Eye (tissue), 1 donor: ENCODE measurements around the gene CBX8.
A peak's percentile ranks its signal among the peaks of the same experiment; 100 is the strongest.

Experiments
- DNase-seq: peaks from one replicate; pipeline ENCODE4 v3.0.0-alpha.2; 2015

Gene CBX8

GRCh38 chr17:79834565-79835469, 37.9 kb upstream of the CBX8 start:
- peak; percentile 69 for DNase-seq

GRCh38 chr17:79833744-79834564, 37.1 kb upstream of the CBX8 start:
- DNase-seq: no peak

- no peak for DNase-seq
Measured at GRCh38 chr17:79833110-79833450, 36.2 kb upstream of the CBX8 start.

GRCh38 chr17:79832218-79833109, 35.6 kb upstream of the CBX8 start:
- peak; percentile 74 for DNase-seq

- peak; percentile 80 for DNase-seq
Measured at GRCh38 chr17:79831265-79832217, 34.7 kb upstream of the CBX8 start.

- peak; percentile 7 for DNase-seq
Measured at GRCh38 chr17:79830763-79831264, 33.9 kb upstream of the CBX8 start.

- DNase-seq: peak; percentile 17
Measured at GRCh38 chr17:79830303-79830702, 33.4 kb upstream of the CBX8 start.

- DNase-seq: no peak
Measured at GRCh38 chr17:79829457-79829856, 32.6 kb upstream of the CBX8 start.

GRCh38 chr17:79829004-79829403, 32.1 kb upstream of the CBX8 start:
- DNase-seq: peak; percentile 3

GRCh38 chr17:79826841-79827578, 30.1 kb upstream of the CBX8 start:
- no peak for DNase-seq

GRCh38 chr17:79826204-79826680, 29.4 kb upstream of the CBX8 start:
- DNase-seq: no peak

- DNase-seq: no peak
Measured at GRCh38 chr17:79825580-79825921, 28.7 kb upstream of the CBX8 start.

- DNase-seq: no peak
Measured at GRCh38 chr17:79824893-79825579, 28.2 kb upstream of the CBX8 start.

- no peak for DNase-seq
Measured at GRCh38 chr17:79824234-79824633, 27.4 kb upstream of the CBX8 start.

GRCh38 chr17:79822583-79823124, 25.8 kb upstream of the CBX8 start:
- no peak for DNase-seq

- no peak for DNase-seq
Measured at GRCh38 chr17:79821331-79822095, 24.6 kb upstream of the CBX8 start.

GRCh38 chr17:79820959-79821330, 24.1 kb upstream of the CBX8 start:
- DNase-seq: no peak

- no peak for DNase-seq
Measured at GRCh38 chr17:79819534-79820276, 22.8 kb upstream of the CBX8 start.
